ENCODE results near the gene CEP85L. TPM values are rescaled to one million over a fixed set of nuclear protein-coding genes. Genes with fewer than 3 reads are reported as not detected.

CEP85L gene
- total and polyA plus RNA-seq, 2 of the 4 experiments (the other 2 are of a cell fraction): 2.3 to 25.6 TPM

GRCh38 chr6:118551063-118552053 lies 100.0 kb downstream of the CEP85L start (continued):
- TF ChIP-seq RAD21 (IDR thresholded peaks at IDR 0.05; ENCODE audit: low read length) (peak; percentile 81), RCOR1 (IDR thresholded peaks at IDR 0.05; ENCODE audit: insufficient replicate concordance, low read length) (no peak)

- H4K20me1 ChIP-seq (ENCODE audit: insufficient read depth, low read length): no peaks in the 10 kb centered on the region; the same call in 1 of the 2 replicates
- H3K36me3 ChIP-seq (ENCODE audit: control insufficient read depth, insufficient read depth, low read length): no peaks in the 10 kb centered on the region
- H3K9me1 ChIP-seq (ENCODE audit: insufficient read depth, low read length): no peaks in the 10 kb centered on the region
- H2AK5ac ChIP-seq (ENCODE audit: low read depth, low read length): no peak overlapping the region
- H2BK120ac ChIP-seq (ENCODE audit: low read depth, low read length): no peak overlapping the region
- ChIA-PET POLR2A (ENCODE audit: unreplicated experiment) (no interaction called here), CTCF (interaction anchor here (0.6 kb wide), 1 partner anchor 88 kb away, joined by 3 read pairs; no protein-coding TSS in a partner anchor)
- H3K9me3 ChIP-seq (ENCODE audit: control insufficient read depth, insufficient read depth, low read length): no peaks in the 10 kb centered on the region
- no peak overlapping the region for H2BK5ac ChIP-seq (ENCODE audit: low read depth, low read length, poor library complexity, severe bottlenecking)
- intact Hi-C loops (cut with micrococcal nuclease): loop anchor here (2.0 kb wide), 1 partner anchor 572 kb away; no protein-coding TSS in a partner anchor
- BruUV-seq (replicated peaks): no TSS peak
- peaks cover 0 to 7% of the 10 kb centered on the region in 2 experiments; a peak in 3 of 4 replicates for H3K79me1 ChIP-seq (ENCODE audit: low read depth in 1 of 2, low read length in 2 of 2)
- no peak overlapping the region for H2AFZ ChIP-seq (replicated peaks; ENCODE audit: low read length, poor library complexity)
- no peak overlapping the region for H3K9ac ChIP-seq (ENCODE audit: low read depth, low read length)
- no peak overlapping the region for H3K56ac ChIP-seq (ENCODE audit: extremely low read depth, insufficient read depth, low read length)
- no peak overlapping the region for H2BK20ac ChIP-seq (ENCODE audit: low read depth, low read length)
- in situ Hi-C loops (cut with MboI; ENCODE audit: low sequenced_read_pairs): no loop called here
- no peak overlapping the region for H4K8ac ChIP-seq (ENCODE audit: low read depth in 2 of 2, low read length in 2 of 2)
- no peak overlapping the region for H3K27ac ChIP-seq (ENCODE audit: insufficient read depth, low read length)
- TF ChIP-seq CEBPB (IDR thresholded peaks at IDR 0.05; ENCODE audit: low read depth, low read length) (no peak), MAZ (IDR thresholded peaks at IDR 0.05; ENCODE audit: borderline replicate concordance, low read depth, low read length) (no peak), USF2 (IDR thresholded peaks at IDR 0.05; ENCODE audit: low read depth, low read length) (no peak), CHD1 (IDR thresholded peaks at IDR 0.05; ENCODE audit: low read depth, low read length) (no peak), NFE2L2 (IDR thresholded peaks at IDR 0.05; ENCODE audit: low read depth, low read length) (no peak), SMC3 (IDR thresholded peaks at IDR 0.05; ENCODE audit: low read depth, low read length) (no peak), MAFK (IDR thresholded peaks at IDR 0.05; ENCODE audit: low read depth, low read length) (no peak), RCOR1 (IDR thresholded peaks at IDR 0.05; ENCODE audit: insufficient replicate concordance, low read length) (no peak), ELK1 (IDR thresholded peaks at IDR 0.05; ENCODE audit: borderline replicate concordance, low read depth, low read length) (no peak)
- H2AK9ac ChIP-seq (replicated peaks; ENCODE audit: low read depth, low read length, poor library complexity): no peak overlapping the region
- H4K5ac ChIP-seq (ENCODE audit: low read depth, low read length): no peak overlapping the region
- H3K18ac ChIP-seq (ENCODE audit: low read depth, low read length): no peak overlapping the region
- dilution Hi-C loops (cut with HindIII; ENCODE audit: low sequenced_read_pairs, unreplicated experiment): no loop called here
- DNase-seq: no peak
- peaks cover 2% of the 10 kb centered on the region for H3K4me1 ChIP-seq (ENCODE audit: control insufficient read depth, insufficient read depth, low read length)
- no peak overlapping the region for H3K23ac ChIP-seq (ENCODE audit: low read depth, low read length)
- H3K4ac ChIP-seq (ENCODE audit: low read depth, low read length): no peak overlapping the region
- no peak overlapping the region for H3K4me2 ChIP-seq (ENCODE audit: low read depth, low read length)
- H2BK15ac ChIP-seq (ENCODE audit: low read depth, low read length): no peak overlapping the region
- H3K27me3 ChIP-seq (ENCODE audit: control insufficient read depth, insufficient read depth, low read length): no peaks in the 10 kb centered on the region
- no peak for ATAC-seq (ENCODE audit: low read depth)
- no peak overlapping the region for H4K91ac ChIP-seq (ENCODE audit: insufficient read depth, low read depth, low read length)
- H3K4me3 ChIP-seq (ENCODE audit: insufficient read depth, low read depth, low read length): no peak overlapping the region
- H3K14ac ChIP-seq (replicated peaks; ENCODE audit: low read depth, low read length): no peak overlapping the region
Measured at GRCh38 chr6:118548613-118549012, 102.8 kb downstream of the CEP85L start.
